Esophagus muscularis mucosa (tissue), 4 donors: ENCODE data around the gene ARG2. TPM values are rescaled to one million over a fixed set of nuclear protein-coding genes. Genes with fewer than 3 reads are reported as not detected.

Experiments used
- DNase-seq: peaks from one replicate; pipeline ENCODE4 v3.0.0-alpha.2; 2017; ENCODE audit errors: extremely low spot score
- H3K27ac ChIP-seq, 4 donors: fragments of 200-600 bp; sonication (generic); replicated peaks in 1 of 4; 1 replicate in 3 of 4; 2 replicates in 1 of 4; pipeline ENCODE4 v1.5.1; 2016 to 2019; ENCODE audit warnings: mild to moderate bottlenecking in 1 of 4
- H3K27me3 ChIP-seq, 4 donors: fragments of 200-600 bp; sonication (generic); one replicate each; pipeline versions ENCODE4 v1.5.1 to v1.6.0; 2016 to 2019
- H3K36me3 ChIP-seq, 4 donors: fragments of 200-600 bp; sonication (generic); one replicate each; pipeline ENCODE4 v1.5.1; 2016 to 2019
- H3K4me1 ChIP-seq, 4 donors: fragments of 200-600 bp; sonication (generic); one replicate each; pipeline ENCODE4 v1.5.1; 2016 to 2019
- H3K4me3 ChIP-seq, 4 donors: fragments of 200-600 bp; sonication (generic); 1 replicate in 2 of 4; 2 replicates in 2 of 4; pipeline ENCODE4 v1.5.1; 2016 to 2019; ENCODE audit warnings: mild to moderate bottlenecking in 4 of 4, moderate library complexity in 1 of 4
- H3K9me3 ChIP-seq, 4 donors: fragments of 200-600 bp; sonication (generic); 1 replicate in 3 of 4; 2 replicates in 1 of 4; pipeline ENCODE4 v1.5.1; 2016 to 2019
- EP300 ChIP-seq: sonication (generic); formaldehyde crosslinking; IDR thresholded peaks from one replicate; pipeline ENCODE4 v1.6.1; 2017; ENCODE audit warnings: antibody characterized with exemption
- POLR2A ChIP-seq: fragments of 450-650 bp; IDR thresholded peaks from one replicate; pipeline ENCODE4 v1.6.1; 2017; ENCODE audit warnings: antibody characterized with exemption, moderate library complexity, mild to moderate bottlenecking, low read depth
- POLR2AphosphoS5 ChIP-seq, 2 donors: sonication (generic); formaldehyde crosslinking; IDR thresholded peaks; one replicate each; pipeline ENCODE4 v1.6.1; 2017; ENCODE audit warnings: antibody characterized with exemption in 2 of 2
- WGBS: methylation state at CpG from one replicate; pipeline ENCODE4 v1.1.5; 2018; 5-methylcytosine and 5-hydroxymethylcytosine counted together
- intact Hi-C: fragments of 100-400 bp; cut with DNase I; formaldehyde crosslinking; loops from one replicate; pipeline ENCODE4 v1.15.1; 2023
- total RNA-seq, 4 donors: library from RNA; depleted of rRNA; stranded (reverse); fragments of >200 nt; gene quantifications; one replicate each; pipeline versions ENCODE4 v1.1.0 to v1.2.1, GENCODE V29; 2016
- TF ChIP-seq, protein P1 (sequence below), 3 experiments: fragments of 200-600 bp in 2 of 3; fragments of 450-650 bp in 1 of 3; sonication (generic) in 2 of 3; IDR thresholded peaks; one replicate each; pipeline ENCODE4 v1.5.1; 2017 to 2019; ENCODE audit warnings: antibody characterized with exemption in 3 of 3, mild to moderate bottlenecking in 2 of 3, moderate library complexity in 1 of 3

The ARG2 gene
- total RNA-seq, 4 donors from 2014 or later = 5.8 to 15.1 (median 12.9) TPM

- Histone ChIP-seq H3K36me3 (no peaks in the 10 kb centered on the region), H3K27me3 (no peaks in the 10 kb centered on the region), H3K4me1 (peaks cover 29 to 54% (median 40%) of the 10 kb centered on the region in 4 donors), H3K27ac (no peak overlapping the region), H3K9me3 (no peaks in the 10 kb centered on the region), H3K4me3 (no peak overlapping the region)
- TF ChIP-seq POLR2AphosphoS5 (IDR thresholded peaks at IDR 0.05) = no peak
- TF ChIP-seq, protein P1, sequence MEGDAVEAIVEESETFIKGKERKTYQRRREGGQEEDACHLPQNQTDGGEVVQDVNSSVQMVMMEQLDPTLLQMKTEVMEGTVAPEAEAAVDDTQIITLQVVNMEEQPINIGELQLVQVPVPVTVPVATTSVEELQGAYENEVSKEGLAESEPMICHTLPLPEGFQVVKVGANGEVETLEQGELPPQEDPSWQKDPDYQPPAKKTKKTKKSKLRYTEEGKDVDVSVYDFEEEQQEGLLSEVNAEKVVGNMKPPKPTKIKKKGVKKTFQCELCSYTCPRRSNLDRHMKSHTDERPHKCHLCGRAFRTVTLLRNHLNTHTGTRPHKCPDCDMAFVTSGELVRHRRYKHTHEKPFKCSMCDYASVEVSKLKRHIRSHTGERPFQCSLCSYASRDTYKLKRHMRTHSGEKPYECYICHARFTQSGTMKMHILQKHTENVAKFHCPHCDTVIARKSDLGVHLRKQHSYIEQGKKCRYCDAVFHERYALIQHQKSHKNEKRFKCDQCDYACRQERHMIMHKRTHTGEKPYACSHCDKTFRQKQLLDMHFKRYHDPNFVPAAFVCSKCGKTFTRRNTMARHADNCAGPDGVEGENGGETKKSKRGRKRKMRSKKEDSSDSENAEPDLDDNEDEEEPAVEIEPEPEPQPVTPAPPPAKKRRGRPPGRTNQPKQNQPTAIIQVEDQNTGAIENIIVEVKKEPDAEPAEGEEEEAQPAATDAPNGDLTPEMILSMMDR (IDR thresholded peaks at IDR 0.05) = no peak
- no peak for TF ChIP-seq POLR2A
- TF ChIP-seq EP300 = no peak
- intact Hi-C loops = no loop called here
- no peak for DNase-seq
These were observed 48.8 kb downstream of the ARG2 start for GRCh38 chr14:67668559-67668958.

- H3K9me3 ChIP-seq = no peaks in the 10 kb centered on the region
- WGBS = 50% methylated on average over 5 of the region's 5 CpGs
- peaks cover 30 to 44% (median 37%) of the 10 kb centered on the region in 4 donors for H3K4me1 ChIP-seq
- DNase-seq = no peak
- H3K36me3 ChIP-seq = peaks cover 6 to 11% (median 11%) of the 10 kb centered on the region in 4 donors
- H3K27me3 ChIP-seq = no peaks in the 10 kb centered on the region
- H3K4me3 ChIP-seq = peak overlapping the region; percentile 73 to 100 (median 94)
- H3K27ac ChIP-seq = peak overlapping the region in 1 of 4 donors; percentile 97
- TF ChIP-seq EP300 = no peak
- intact Hi-C loops = no loop called here
These were observed 53.7 kb downstream of the ARG2 start for GRCh38 chr14:67673451-67673850.

- DNase-seq = no peak
- H3K4me1 ChIP-seq = peaks cover 30 to 40% (median 37%) of the 10 kb centered on the region in 4 donors
- intact Hi-C loops = no loop called here
- WGBS = 0% methylated on average over 1 of the region's 25 CpGs
- H3K36me3 ChIP-seq = peaks cover 6 to 18% (median 11%) of the 10 kb centered on the region in 4 donors
- TF ChIP-seq POLR2AphosphoS5 (IDR thresholded peaks at IDR 0.05) (no peak), EP300 (no peak)
- TF ChIP-seq, protein P1 (IDR thresholded peaks at IDR 0.05) = peak in 2 of 3 experiments; percentile 24 to 26
- H3K27ac ChIP-seq = peak overlapping the region; percentile 93 to 97 (median 96)
- H3K9me3 ChIP-seq = no peaks in the 10 kb centered on the region
- H3K4me3 ChIP-seq = peak overlapping the region; percentile 73 to 100 (median 94)
- H3K27me3 ChIP-seq = no peaks in the 10 kb centered on the region
These were observed 54.4 kb downstream of the ARG2 start for GRCh38 chr14:67674139-67674479.

- Histone ChIP-seq H3K36me3 (peaks cover 6 to 18% (median 11%) of the 10 kb centered on the region in 4 donors), H3K27me3 (no peaks in the 10 kb centered on the region), H3K9me3 (no peaks in the 10 kb centered on the region), H3K27ac (peak within 1 kb of the TSS; percentile 93 to 97 (median 96)), H3K4me3 (peak within 1 kb of the TSS; percentile 73 to 100 (median 94)), H3K4me1 (peaks cover 30 to 38% (median 37%) of the 10 kb centered on the region in 4 donors)
- no peak for DNase-seq
- 1% methylated on average over 35 of the region's 87 CpGs for WGBS
- TF ChIP-seq EP300 = no peak
- TF ChIP-seq, protein P1 (IDR thresholded peaks at IDR 0.05) = no peak
- TF ChIP-seq POLR2AphosphoS5 (IDR thresholded peaks at IDR 0.05) = peak; percentile 65 to 85
- TF ChIP-seq POLR2A = peak; percentile 56
- intact Hi-C loops = no loop called here
These were observed 54.9 kb downstream of the ARG2 start, which contains the start of gene VTI1B for GRCh38 chr14:67674480-67675218. TSS of gene VTI1B (minus strand) at chr14:67674632. CDS start at chr14:67674489, 143 bp downstream.

- intact Hi-C loops = no loop called here
- H3K9me3 ChIP-seq = no peaks in the 10 kb centered on the region
- peak overlapping the region; percentile 73 to 100 (median 94) for H3K4me3 ChIP-seq
- DNase-seq = no peak
- H3K36me3 ChIP-seq = peaks cover 6 to 22% (median 11%) of the 10 kb centered on the region in 4 donors
- TF ChIP-seq EP300 = no peak
- no peak for TF ChIP-seq POLR2AphosphoS5 (IDR thresholded peaks at IDR 0.05)
- no peak for TF ChIP-seq POLR2A
- TF ChIP-seq, protein P1 (IDR thresholded peaks at IDR 0.05) = no peak
- peak overlapping the region; percentile 93 to 97 (median 96) for H3K27ac ChIP-seq
- H3K27me3 ChIP-seq = no peaks in the 10 kb centered on the region
- H3K4me1 ChIP-seq = peaks cover 30 to 38% (median 35%) of the 10 kb centered on the region in 4 donors
- 40% methylated on average over 11 of the region's 16 CpGs for WGBS
These were observed 55.5 kb downstream of the ARG2 start for GRCh38 chr14:67675219-67675582.
